Activated CD4-positive, alpha-beta T cell treated with anti-CD3 and anti-CD28 coated beads, Interleukin-2, amount 50 U/mL, for 16 hours (primary cell): ENCODE data around the gene CALHM5.
A peak's percentile ranks its signal among the peaks of the same experiment; 100 is the strongest.

ENCODE experiments used
- DNase-seq: peaks from one replicate; pipeline ENCODE4 v3.0.0-alpha.2; 2020

The CALHM5 gene

DNA sequence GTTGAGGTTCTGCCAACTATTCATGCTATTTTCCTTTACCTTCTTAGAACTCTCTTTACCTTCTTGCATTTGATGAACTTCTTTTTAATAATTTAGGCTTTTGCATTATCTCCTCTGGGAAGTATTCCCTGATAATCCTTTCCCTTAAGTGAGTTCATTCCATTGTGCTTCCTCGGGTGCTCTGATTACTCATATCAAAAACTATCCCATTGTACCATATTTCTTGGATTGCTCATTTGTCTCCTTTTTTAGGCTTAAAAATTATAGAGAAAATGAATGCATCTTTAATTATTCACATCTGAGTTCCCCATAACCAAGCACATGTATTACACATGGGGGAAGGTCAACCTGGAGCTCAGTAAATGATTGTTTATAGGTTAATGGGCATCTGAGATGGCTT, 44.6 kb downstream of the CALHM5 start:
- DNase-seq: no peak

DNA sequence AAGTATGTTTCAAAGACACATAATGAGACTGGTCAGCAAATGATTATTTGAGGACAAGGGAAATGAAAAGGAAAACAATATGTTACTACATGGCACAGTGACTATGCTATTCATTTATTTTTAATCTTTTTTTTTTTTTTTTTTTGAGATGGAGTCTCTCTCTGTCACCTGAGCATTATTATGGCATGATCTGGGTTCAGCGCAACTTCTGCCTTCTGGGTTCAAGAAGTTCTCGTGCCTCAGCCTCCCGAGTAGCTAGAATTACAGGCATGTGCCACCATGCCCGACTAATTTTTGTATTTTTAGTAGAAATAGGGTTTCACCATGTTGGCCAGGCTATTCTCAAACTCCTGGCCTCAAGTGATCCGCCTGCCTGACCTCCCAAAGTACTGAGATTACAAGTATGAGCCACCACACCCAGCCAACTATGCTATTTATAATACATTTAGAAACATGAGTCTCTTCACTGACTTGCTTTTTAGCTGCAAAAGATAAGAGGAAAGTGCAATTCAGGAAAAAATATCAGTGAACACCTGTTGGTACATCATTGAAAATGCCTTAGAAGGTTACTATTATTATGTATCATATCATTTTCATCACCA, 45.5 kb downstream of the CALHM5 start:
- no peak for DNase-seq

DNA sequence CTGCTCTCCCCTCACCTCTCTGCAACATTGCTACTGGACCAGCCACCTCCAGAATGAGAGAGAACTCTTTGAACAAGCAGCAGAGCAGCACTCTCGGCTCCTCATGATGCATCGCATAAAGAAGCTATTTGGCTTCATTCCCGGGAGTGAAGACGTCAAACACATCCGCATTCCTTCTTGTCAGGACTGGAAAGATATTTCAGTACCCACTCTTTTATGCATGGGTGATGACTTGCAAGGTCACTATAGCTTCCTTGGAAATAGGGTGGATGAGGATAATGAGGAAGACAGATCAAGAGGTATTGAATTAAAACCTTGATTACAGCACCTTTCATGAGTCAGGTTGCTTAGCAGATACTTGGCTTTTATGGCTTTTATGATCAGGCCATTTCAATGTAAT, 46.5 kb downstream of the CALHM5 start:
- DNase-seq: no peak

DNA sequence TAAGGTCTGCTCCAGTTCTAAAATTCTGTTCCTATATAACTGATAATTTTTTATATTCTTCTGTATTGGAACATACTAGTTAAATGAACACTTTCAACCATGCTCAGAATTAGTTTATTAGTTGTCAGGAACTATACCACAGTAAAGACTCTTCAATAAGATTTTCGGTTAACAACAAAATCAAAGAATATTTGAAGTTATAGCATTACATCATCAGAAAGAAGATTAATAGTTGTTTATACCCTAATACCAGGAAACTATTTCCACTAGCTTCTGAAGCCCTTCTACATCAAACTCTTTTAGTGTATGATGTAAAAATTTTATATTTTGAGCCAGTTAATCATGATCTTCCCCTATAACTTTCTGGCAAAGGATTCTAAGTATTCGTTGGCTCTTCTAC, 48.7 kb downstream of the CALHM5 start:
- DNase-seq: no peak

DNA sequence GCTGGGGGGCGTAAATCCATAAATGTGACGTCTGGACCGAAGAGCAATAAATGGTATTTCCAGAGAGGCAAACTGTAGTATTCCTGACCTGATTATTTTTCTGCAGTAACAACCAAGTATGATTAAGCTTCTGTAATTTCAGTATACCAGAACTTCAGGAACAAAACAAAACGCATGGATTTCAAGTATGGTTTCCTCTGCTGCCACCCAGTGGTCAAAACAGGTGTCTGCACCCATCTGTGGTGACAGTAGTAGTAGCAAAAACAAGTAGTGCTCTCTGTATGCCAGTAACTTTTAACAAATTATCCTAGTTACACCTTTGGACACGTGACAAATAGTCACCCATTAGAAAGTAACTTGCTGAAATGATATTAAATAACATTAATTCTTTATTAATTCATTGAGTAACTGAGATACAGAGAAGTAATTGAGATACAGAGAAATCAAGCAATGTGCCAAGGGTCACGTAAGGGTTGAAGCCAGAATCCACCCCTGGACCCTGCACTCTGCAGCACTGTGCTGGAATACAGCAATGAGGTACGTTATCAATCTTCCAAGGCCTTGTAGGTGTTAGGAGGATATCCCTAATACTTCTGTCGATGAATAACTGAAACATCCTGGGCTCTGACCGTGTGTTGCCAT, 50.1 kb downstream of the CALHM5 start:
- peak; percentile 69 for DNase-seq

DNA sequence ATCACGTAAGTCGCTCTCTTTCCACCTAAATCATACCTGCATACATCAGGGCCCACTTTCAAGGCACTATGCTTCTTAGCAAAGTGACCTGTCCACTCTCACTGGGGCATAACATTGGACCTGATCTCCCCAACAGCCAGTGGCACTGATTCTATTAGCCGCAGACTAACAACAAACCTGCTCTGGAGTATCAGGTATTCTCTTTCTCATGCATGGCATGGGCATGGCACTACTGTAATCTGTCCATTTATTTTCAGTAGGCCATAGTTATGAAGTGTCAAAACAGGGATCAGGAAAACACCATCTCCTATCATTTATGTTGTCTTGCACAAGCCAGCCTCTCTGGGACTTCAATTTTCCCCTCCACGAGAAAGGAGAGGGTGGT, 50.6 kb downstream of the CALHM5 start:
- DNase-seq: no peak

DNA sequence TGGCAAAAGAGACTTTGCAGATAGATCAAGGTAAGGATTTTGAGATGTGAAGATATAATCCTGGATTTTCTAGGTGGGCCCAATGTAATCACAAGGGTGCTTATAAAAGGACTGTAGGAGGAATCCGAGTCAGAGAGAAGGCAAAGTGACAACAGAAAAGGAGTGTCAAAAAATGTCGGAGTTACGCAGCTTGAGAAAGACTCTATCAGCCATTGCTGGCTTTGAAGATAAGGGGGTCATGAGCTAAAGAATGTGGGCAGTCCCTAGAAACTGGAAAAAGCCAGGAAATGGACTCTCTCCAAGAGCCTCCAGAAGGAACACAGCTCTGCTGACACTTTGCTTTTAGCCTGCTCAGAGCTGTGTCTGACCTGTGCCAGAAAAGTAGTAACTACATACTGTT, 51.2 kb downstream of the CALHM5 start:
- no peak for DNase-seq

DNA sequence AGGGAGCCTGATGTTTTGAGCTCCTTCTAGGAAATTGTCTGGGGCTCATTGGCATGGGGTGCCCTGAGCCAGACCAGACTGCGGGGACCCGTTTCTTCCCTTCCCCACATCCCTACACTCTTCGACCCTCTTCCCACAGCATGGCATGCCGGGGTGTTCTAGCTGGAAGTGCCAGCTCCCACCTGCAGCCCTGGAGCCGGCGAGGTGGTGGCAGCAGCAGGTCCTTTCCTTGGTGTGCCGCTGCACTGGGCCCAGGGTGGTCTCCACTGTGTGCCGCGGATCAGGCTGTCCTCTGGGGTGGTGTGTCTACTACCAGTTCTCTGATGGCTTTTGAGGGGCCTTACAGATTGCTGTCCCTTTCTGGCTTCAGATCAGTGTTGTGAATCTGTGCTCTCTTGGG, 52.4 kb downstream of the CALHM5 start:
- DNase-seq: no peak

DNA sequence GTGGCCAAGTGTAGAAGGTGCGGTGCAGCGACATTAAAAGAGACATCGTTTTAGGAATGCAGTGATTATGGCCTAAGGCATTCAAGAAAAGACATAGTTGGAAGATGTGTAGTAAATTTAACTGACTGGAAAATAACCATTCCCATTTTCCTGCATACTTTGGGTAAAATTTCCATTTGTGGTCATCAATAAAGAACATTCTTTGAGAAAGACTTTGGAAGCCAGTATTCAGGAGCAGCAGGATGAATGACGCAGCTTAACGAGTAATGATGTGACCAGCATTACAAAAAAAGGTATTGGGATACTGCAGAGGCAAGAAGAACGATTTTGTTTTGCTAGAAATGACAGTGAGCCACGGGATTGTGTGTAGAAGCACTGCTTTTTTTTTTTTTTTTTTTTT, 52.9 kb downstream of the CALHM5 start:
- DNase-seq: no peak

DNA sequence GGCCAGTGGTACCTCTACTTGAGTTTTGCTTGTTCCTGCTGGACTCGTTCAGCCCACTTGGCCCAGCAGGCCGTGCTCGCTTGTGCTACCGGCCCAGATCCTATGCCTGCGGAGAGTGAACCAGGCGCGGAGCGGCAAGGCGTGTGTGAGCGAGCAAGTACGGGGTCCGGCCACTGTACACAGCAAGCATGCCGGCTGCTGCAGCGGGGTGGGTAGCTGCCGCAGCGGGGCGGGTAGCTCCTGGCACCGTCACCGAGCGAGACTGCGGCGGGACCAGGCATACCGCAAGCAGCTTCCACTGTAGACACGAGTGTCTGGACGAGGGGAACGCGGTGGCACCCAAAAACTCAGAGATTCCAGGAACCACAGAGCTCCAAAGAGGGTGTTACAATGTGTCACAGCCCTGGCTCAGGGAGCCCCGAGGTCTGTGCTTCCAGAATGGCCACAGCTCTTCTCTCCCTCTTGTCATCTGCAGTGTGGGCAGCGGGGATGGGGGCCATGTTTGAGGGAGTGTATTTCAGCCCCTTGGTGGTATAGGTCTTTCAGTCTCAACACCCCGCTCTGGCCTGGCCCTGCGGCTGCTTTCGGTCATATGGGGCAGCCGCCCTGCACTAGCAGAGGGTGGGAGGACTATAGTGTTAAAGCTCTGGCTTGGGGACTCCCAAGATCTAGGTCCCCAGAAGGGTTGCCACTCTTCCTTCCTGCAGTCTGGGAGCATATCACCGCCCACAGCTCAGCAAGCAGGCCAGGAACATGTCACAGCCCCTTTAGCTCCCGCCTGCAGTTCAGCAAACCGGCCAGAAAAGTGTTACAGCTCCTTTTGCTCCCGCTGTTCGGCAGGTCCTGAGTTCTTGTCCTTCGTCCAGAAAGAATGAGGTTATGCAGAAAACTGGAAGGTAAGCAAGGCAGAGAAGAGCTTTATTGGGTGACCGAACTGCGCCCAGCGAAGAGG, 53.8 kb downstream of the CALHM5 start:
- no peak for DNase-seq

DNA sequence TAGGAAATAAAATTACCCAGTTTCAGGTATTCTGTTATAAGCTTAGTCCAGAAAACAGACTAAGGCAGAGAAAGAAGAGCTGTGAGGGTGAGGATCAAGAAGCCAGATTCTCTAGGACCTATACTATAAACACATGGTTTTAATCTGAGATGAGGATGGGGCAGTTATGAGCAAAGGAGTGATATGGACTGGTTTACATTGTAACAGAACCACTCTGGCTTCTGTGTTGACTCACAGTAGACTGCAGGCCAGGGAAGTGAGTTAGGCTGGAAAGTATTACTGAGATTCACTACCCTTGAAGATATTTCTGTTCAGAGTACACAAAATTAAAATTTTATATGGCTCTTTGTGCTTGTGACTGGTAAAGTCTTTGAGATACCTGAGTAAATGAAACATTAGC, 56.7 kb downstream of the CALHM5 start:
- DNase-seq: no peak

DNA sequence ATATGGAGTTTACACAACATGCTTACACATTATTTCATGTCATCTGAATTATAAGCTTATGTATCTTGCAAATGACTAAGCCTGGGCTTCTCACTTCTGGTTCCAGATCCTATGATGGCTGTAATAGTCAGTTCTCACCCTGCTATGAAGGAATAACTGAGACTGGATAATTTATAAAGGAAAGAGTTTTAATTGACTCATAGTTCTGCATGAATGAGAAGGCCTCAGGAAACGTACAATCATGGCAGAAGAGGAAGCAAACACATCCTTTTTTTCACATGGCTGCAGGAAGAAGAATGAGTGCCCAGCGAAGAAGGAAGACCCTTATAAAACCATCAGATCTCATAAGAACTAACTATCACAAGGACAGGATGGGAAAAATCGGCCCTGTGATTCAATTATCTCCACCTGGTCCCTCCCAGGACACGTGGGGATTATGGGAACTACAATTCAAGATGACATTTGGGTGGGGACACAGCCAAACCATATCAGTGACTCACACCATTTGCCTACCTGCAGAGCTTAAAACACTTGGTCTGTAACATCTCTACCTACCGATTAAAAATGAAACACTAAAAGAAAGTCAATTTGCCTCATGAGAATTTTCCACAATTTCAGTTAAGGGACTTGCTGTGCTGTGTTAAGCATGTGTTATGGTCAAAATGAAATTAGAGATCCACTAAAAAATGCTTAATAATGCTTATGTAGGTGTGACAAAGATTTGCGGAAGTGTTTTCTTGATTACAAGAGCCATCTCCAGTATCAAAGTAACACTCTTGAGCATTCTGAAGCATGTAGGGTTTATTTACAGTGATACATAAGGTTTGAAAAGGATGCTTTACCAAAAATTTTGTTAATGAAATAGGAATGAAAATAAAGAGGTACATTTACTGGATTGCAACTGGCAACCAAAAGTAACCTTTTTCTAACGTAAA, 57.6 kb downstream of the CALHM5 start:
- no peak for DNase-seq

DNA sequence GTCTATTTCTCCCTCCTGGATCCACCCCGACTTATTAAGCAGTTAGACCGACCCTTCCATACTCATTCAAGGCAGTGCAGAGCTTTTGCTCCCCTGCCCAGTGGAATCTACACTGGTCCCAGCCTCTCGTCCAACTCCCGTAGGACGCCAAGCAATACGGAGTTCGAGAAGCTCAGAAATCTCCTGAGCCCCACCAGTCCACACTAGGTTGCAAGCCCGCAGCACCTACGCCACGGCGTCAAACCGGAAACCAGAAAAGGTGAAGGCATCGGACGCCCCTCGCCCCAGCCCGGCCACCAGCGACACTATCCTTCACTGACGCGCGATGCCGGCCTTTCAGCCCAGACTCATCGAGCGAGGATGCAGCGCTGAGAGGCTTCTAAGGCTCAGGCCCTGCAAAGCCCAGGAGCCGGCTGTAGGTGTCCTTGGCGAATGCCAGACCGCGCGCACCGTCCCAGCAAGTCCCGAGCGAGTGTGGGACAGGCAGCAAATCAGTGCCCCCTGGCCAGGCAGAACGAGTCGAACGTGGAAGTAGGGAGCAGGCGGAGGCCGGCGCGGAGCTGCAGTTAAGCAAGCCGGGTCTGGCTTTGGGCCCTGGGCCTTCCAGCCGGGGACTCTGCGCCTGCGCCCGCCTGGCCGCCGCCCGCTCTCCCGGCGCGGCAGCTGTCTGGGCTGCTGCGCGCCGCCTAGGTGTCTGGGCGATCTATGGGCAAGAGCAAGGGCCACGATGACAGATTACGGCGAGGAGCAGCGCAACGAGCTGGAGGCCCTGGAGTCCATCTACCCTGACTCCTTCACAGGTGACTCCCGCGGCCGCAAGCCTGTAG, 59.6 kb downstream of the CALHM5 start, which contains the start of gene RWDD1:
Gene RWDD1, plus strand, starts transcription at position 649 of the 827 bp plus-strand sequence. Its CDS starts 79 bp downstream, at position 728.
- peak; percentile 99 for DNase-seq

DNA sequence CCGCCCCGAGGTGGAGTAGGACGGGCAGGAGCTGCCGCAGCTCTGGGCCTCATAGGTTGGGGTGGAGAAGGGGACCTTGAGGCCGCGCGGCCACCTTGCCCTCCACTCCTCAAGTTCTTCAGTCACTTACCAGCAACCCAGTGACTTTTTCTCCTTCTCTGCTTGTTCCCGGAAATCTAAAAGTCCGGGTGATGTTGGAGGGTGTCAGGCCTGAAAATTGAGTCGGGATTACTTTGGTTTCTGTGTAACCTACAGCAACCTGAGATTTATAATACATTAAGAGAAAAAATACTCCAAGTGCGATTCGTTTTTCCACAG, 60.2 kb downstream of the CALHM5 start:
- no peak for DNase-seq

DNA sequence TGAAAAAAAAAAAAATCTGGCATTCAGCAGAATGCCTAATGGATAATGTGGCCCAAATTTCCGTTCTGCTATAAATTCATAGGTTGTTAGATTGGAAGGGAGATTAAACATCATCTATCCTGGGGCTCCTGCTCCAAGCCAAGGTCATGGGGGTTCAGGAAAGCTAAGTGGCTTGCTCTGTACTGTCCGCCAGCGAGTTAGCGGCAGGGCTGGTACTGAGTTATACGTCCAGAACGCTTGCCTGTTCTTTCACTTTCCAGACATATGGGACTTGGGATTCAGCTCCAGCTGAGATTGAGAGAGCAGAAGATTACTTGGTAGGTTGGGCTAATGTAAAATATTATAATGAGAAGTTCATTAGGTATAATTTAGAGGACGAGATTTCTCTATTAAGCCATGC, 60.7 kb downstream of the CALHM5 start:
- DNase-seq: peak; percentile 23
